Panc1 (cell line): ENCODE results near the gene AMT. TPM values are rescaled to one million over a fixed set of nuclear protein-coding genes. Genes with fewer than 3 reads are reported as not detected.

ENCODE experiments used
- ATAC-seq: fragments of 200-7000 bp; cut with Tn5 transposase; 2 replicates; pipeline ENCODE4 v1.9.1; 2020; ENCODE audit warnings: mild to moderate bottlenecking, moderate library complexity
- BruUV-seq: library from RNA; stranded (reverse); fragments of 400-500 nt; replicated peaks from 2 replicates; lab custom pipeline; 2021; lab: Mats Ljungman, UMichigan
- CTCF ChIA-PET: fragments of 300-600 bp; sonication (Branson Sonifier 250); formaldehyde crosslinking; loops from one replicate; lab custom pipeline; 2022; ENCODE audit warnings: antibody characterized with exemption; lab: Charles Lee
- POLR2A ChIA-PET: fragments of 300-600 bp; sonication (Branson Sonifier 250); formaldehyde crosslinking; loops from one replicate; lab custom pipeline; 2022; ENCODE audit warnings: antibody characterized with exemption; lab: Charles Lee
- DNase-seq: peaks from one replicate; pipeline ENCODE4 v3.0.0-alpha.2; 2010; ENCODE audit warnings: low read depth, low spot score
- H3K27ac ChIP-seq: 2 replicates; pipeline ENCODE4 v1.5.1; 2011; ENCODE audit warnings: mild to moderate bottlenecking, low read length, inconsistent platforms
- H3K27me3 ChIP-seq: fragments of 200-500 bp; sonication (Bioruptor generic); 2 replicates; pipeline ENCODE4 v1.6.0; 2014; ENCODE audit warnings: low read length, inconsistent platforms; ENCODE audit not compliant: control insufficient read depth, insufficient read depth
- H3K36me3 ChIP-seq: fragments of 200-500 bp; sonication (Bioruptor generic); 2 replicates; pipeline ENCODE4 v1.5.1; 2014; ENCODE audit warnings: inconsistent platforms, mild to moderate bottlenecking, low read length, moderate library complexity; ENCODE audit not compliant: control insufficient read depth, insufficient read depth
- H3K4me1 ChIP-seq: 2 replicates; pipeline ENCODE4 v1.5.1; 2011; ENCODE audit warnings: inconsistent platforms, mild to moderate bottlenecking, low read length, moderate library complexity; ENCODE audit not compliant: control insufficient read depth, insufficient read depth
- H3K4me3 ChIP-seq, 2 experiments: 2 replicates each; pipeline ENCODE4 v1.5.1; 2011 to 2012; ENCODE audit warnings: low read depth in 2 of 2, low read length in 2 of 2, mild to moderate bottlenecking in 2 of 2, inconsistent platforms in 1 of 2, moderate library complexity in 1 of 2
- H3K9me3 ChIP-seq: fragments of 200-500 bp; sonication (Bioruptor generic); 2 replicates; pipeline ENCODE4 v1.5.1; 2014; ENCODE audit warnings: low read depth, mild to moderate bottlenecking, inconsistent platforms, low read length, moderate library complexity; ENCODE audit not compliant: control insufficient read depth, insufficient read depth
- POLR2AphosphoS5 ChIP-seq: IDR thresholded peaks from 2 replicates; pipeline ENCODE4 v1.6.1; 2012; ENCODE audit warnings: mild to moderate bottlenecking, low read depth, low read length, moderate library complexity
- SIN3A ChIP-seq: IDR thresholded peaks from 2 replicates; pipeline ENCODE4 v1.6.1; 2012; ENCODE audit warnings: low read depth, mild to moderate bottlenecking, low read length, moderate library complexity, borderline replicate concordance; ENCODE audit not compliant: insufficient read depth
- TCF7L2 ChIP-seq: IDR thresholded peaks from 2 replicates; pipeline ENCODE4 v1.6.1; 2011; ENCODE audit warnings: mild to moderate bottlenecking, low read depth, low read length, inconsistent platforms
- in situ Hi-C: cut with HindIII; loops from 2 replicates; pipeline ENCODE4 v1.10.0; 2016; ENCODE audit warnings: low sequenced_read_pairs, low pct_unique_long_range_greater_than_20kb
- intact Hi-C: fragments of 100-400 bp; cut with micrococcal nuclease; formaldehyde crosslinking; loops from one replicate; pipeline ENCODE4 v1.10.0; 2022; ENCODE audit not compliant: unreplicated experiment
- total RNA-seq: library from RNA; stranded (reverse); gene quantifications from one replicate; pipeline ENCODE4 v1.2.1, GENCODE V29; 2021; ENCODE audit not compliant: unreplicated experiment
- TF ChIP-seq, protein P1 (sequence below), 2 experiments: IDR thresholded peaks; 2 replicates each; pipeline ENCODE4 v1.6.1; 2011 to 2012; ENCODE audit warnings: low read depth in 2 of 2, control low read depth in 1 of 2, low read length in 1 of 2, mild to moderate bottlenecking in 1 of 2, moderate library complexity in 1 of 2; ENCODE audit not compliant: insufficient read depth in 1 of 2
- TF ChIP-seq, protein P2 (sequence below): fragments of 450-650 bp; IDR thresholded peaks from 2 replicates; pipeline ENCODE4 v1.5.1; 2017; ENCODE audit warnings: mild to moderate bottlenecking

The AMT gene
- total RNA-seq, 1 experiment from 2014 or later, result 1.1 TPM

DNA sequence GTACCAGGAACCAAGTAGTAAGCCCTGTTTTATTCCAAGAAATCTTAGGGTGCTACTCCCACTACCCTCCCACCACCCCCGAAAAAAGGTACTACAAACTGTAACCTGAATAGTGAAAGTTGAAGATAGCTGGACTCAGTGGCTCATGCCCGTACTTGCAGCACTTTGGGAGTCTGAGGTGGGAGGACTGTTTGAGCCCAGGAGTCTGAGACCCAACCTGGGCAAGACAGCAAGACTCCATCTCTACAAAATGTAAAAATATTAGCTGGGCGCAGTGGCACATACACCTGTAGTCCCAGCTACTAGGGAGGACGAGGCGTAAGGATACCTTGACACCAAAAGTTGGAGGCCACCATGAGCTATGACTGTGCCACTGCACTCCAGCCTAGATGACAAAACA is 18.4 kb downstream of the AMT start:
- TF ChIP-seq TCF7L2 (no peak), POLR2AphosphoS5 (no peak), SIN3A (no peak)
- TF ChIP-seq, protein P1, sequence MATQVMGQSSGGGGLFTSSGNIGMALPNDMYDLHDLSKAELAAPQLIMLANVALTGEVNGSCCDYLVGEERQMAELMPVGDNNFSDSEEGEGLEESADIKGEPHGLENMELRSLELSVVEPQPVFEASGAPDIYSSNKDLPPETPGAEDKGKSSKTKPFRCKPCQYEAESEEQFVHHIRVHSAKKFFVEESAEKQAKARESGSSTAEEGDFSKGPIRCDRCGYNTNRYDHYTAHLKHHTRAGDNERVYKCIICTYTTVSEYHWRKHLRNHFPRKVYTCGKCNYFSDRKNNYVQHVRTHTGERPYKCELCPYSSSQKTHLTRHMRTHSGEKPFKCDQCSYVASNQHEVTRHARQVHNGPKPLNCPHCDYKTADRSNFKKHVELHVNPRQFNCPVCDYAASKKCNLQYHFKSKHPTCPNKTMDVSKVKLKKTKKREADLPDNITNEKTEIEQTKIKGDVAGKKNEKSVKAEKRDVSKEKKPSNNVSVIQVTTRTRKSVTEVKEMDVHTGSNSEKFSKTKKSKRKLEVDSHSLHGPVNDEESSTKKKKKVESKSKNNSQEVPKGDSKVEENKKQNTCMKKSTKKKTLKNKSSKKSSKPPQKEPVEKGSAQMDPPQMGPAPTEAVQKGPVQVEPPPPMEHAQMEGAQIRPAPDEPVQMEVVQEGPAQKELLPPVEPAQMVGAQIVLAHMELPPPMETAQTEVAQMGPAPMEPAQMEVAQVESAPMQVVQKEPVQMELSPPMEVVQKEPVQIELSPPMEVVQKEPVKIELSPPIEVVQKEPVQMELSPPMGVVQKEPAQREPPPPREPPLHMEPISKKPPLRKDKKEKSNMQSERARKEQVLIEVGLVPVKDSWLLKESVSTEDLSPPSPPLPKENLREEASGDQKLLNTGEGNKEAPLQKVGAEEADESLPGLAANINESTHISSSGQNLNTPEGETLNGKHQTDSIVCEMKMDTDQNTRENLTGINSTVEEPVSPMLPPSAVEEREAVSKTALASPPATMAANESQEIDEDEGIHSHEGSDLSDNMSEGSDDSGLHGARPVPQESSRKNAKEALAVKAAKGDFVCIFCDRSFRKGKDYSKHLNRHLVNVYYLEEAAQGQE (IDR thresholded peaks at IDR 0.05; ENCODE audit: insufficient read depth in 1 of 2, low read depth in 2 of 2, low read length in 1 of 2), result no peak
- TF ChIP-seq, protein P2, sequence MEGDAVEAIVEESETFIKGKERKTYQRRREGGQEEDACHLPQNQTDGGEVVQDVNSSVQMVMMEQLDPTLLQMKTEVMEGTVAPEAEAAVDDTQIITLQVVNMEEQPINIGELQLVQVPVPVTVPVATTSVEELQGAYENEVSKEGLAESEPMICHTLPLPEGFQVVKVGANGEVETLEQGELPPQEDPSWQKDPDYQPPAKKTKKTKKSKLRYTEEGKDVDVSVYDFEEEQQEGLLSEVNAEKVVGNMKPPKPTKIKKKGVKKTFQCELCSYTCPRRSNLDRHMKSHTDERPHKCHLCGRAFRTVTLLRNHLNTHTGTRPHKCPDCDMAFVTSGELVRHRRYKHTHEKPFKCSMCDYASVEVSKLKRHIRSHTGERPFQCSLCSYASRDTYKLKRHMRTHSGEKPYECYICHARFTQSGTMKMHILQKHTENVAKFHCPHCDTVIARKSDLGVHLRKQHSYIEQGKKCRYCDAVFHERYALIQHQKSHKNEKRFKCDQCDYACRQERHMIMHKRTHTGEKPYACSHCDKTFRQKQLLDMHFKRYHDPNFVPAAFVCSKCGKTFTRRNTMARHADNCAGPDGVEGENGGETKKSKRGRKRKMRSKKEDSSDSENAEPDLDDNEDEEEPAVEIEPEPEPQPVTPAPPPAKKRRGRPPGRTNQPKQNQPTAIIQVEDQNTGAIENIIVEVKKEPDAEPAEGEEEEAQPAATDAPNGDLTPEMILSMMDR, result no peak
- no peak overlapping the region for H3K27ac ChIP-seq
- peaks cover 19% of the 10 kb centered on the region for H3K4me1 ChIP-seq
- ChIA-PET CTCF (no interaction called here), POLR2A (interaction anchor here (0.6 kb wide), 1 partner anchor 14 kb away, joined by 5 read pairs; no protein-coding TSS in a partner anchor)
- H3K9me3 ChIP-seq, result no peaks in the 10 kb centered on the region
- H3K4me3 ChIP-seq, result no peak overlapping the region
- no TSS peak for BruUV-seq
- H3K36me3 ChIP-seq, result no peaks in the 10 kb centered on the region
- DNase-seq, result no peak
- no peak for ATAC-seq
- H3K27me3 ChIP-seq, result no peaks in the 10 kb centered on the region
- intact Hi-C loops, result no loop called here
- in situ Hi-C loops, result no loop called here

DNA sequence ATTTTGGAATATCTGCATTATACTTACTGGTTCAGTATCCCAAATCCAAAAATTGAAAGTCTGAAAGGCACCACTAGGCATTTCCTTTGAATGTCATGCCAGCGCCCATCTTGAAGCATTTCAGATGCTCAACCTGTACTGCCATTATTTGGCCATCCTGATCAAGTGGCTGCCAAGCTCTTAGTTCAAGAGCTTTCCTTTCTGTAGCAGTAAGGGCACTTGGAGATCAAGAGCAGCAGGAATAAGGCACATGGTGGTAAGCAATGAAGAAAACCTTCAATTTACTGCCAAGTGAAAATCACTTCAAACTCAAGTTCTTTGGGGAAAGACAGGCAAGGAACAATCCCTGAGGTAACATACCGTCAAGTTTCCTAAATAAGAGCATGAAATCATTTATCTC is 20.5 kb downstream of the AMT start:
- ChIA-PET POLR2A (no interaction called here), CTCF (no interaction called here)
- no peaks in the 10 kb centered on the region for H3K36me3 ChIP-seq
- in situ Hi-C loops, result no loop called here
- ATAC-seq, result no peak
- H3K27ac ChIP-seq, result no peak overlapping the region
- no peaks in the 10 kb centered on the region for H3K27me3 ChIP-seq
- DNase-seq, result no peak
- intact Hi-C loops, result no loop called here
- no peak overlapping the region for H3K4me3 ChIP-seq
- H3K9me3 ChIP-seq, result no peaks in the 10 kb centered on the region
- BruUV-seq, result no TSS peak
- TF ChIP-seq SIN3A, result no peak
- TF ChIP-seq, protein P2, result no peak
- no peak for TF ChIP-seq POLR2AphosphoS5
- TF ChIP-seq, protein P1 (IDR thresholded peaks at IDR 0.05; ENCODE audit: insufficient read depth in 1 of 2, low read depth in 2 of 2, low read length in 1 of 2), result no peak
- no peak for TF ChIP-seq TCF7L2
- H3K4me1 ChIP-seq, result peaks cover 11% of the 10 kb centered on the region
